Gastrocnemius medialis (tissue), 4 donors: ENCODE results near the gene TNFSF12. TPM values are rescaled to one million over a fixed set of nuclear protein-coding genes. Genes with fewer than 3 reads are reported as not detected.

ENCODE experiments used
- ATAC-seq, 2 donors: fragments of 150-250 bp; one replicate each; pipeline ENCODE4 v1.9.1; 2016
- DNase-seq, 2 donors: peaks; one replicate each; pipeline ENCODE4 v3.0.0-alpha.2; 2019
- H3K27ac ChIP-seq, 4 donors: fragments of 200-600 bp; sonication (generic); 1 replicate in 1 of 4; 2 replicates in 3 of 4; pipeline ENCODE4 v1.5.1; 2016 to 2018; ENCODE audit warnings: mild to moderate bottlenecking in 2 of 4, moderate library complexity in 1 of 4
- H3K27me3 ChIP-seq, 3 donors: fragments of 200-600 bp; sonication (generic) in 2 of 3; 1 replicate in 1 of 3; 2 replicates in 2 of 3; pipeline versions ENCODE4 v1.5.1 to v1.6.0; 2016 to 2019; ENCODE audit warnings: mild to moderate bottlenecking in 1 of 3, moderate library complexity in 1 of 3
- H3K36me3 ChIP-seq, 2 donors: fragments of 200-600 bp; sonication (generic) in 1 of 2; one replicate each; pipeline ENCODE4 v1.5.1; 2017 to 2018
- H3K4me1 ChIP-seq, 2 donors: fragments of 200-600 bp; sonication (generic) in 1 of 2; one replicate each; pipeline ENCODE4 v1.5.1; 2016 to 2017; ENCODE audit warnings: mild to moderate bottlenecking in 2 of 2
- H3K4me3 ChIP-seq, 4 donors: fragments of 200-600 bp; sonication (generic) in 3 of 4; 1 replicate in 1 of 4; 2 replicates in 3 of 4; pipeline ENCODE4 v1.5.1; 2016 to 2019; ENCODE audit warnings: mild to moderate bottlenecking in 2 of 4
- H3K9me3 ChIP-seq, 3 donors: fragments of 200-600 bp; sonication (generic) in 2 of 3; 1 replicate in 1 of 3; 2 replicates in 2 of 3; pipeline ENCODE4 v1.5.1; 2016 to 2019
- CTCF ChIP-seq, 5 experiments: fragments of 450-650 bp in 3 of 5; fragments of 200-600 bp in 2 of 5; sonication (generic) in 2 of 5; IDR thresholded peaks in 4 of 5; conservative IDR thresholded peaks in 1 of 5; 1 replicate in 4 of 5; 2 replicates in 1 of 5; pipeline ENCODE4 v1.5.1; 2016 to 2019; ENCODE audit warnings: antibody characterized with exemption in 5 of 5, mild to moderate bottlenecking in 3 of 5, moderate library complexity in 3 of 5
- POLR2A ChIP-seq, 2 donors: fragments of 450-650 bp; IDR thresholded peaks; one replicate each; pipeline ENCODE4 v1.6.1; 2017; ENCODE audit warnings: antibody characterized with exemption in 2 of 2, mild to moderate bottlenecking in 2 of 2, moderate library complexity in 2 of 2
- in situ Hi-C, 4 donors: fragments of 200-750 bp; cut with MboI; loops; one replicate each; pipeline versions ENCODE4 v1.15.0 to v1.8.0; 2017; ENCODE audit warnings: low sequenced_read_pairs in 4 of 4
- intact Hi-C: fragments of 100-400 bp; cut with DNase I; formaldehyde crosslinking; loops from one replicate; pipeline ENCODE4 v1.15.1; 2023; ENCODE audit warnings: low total_unique reads
- total RNA-seq, 4 donors: library from RNA; depleted of rRNA; stranded (reverse); fragments of >200 nt; gene quantifications; one replicate each; pipeline versions ENCODE4 v1.1.0 to v1.2.3, GENCODE V29; 2016

Gene TNFSF12
- total RNA-seq, 4 donors from 2014 or later, result 7.9 to 26.1 (median 16.9) TPM

GRCh38 chr17:7513850-7514419 lies 34.9 kb upstream of the TNFSF12 start:
- Histone ChIP-seq H3K4me1 (no peaks in the 10 kb centered on the region), H3K4me3 (no peak overlapping the region), H3K27ac (no peak overlapping the region), H3K27me3 (no peaks in the 10 kb centered on the region), H3K36me3 (peaks cover 0 to 56% of the 10 kb centered on the region in 2 donors), H3K9me3 (no peaks in the 10 kb centered on the region)
- intact Hi-C loops, result loop anchor here (1.0 to 2.0 kb wide), 2 partner anchors 47 to 77 kb away; partner anchors contain the start of genes SENP3 and SOX15
- ATAC-seq (no peak), DNase-seq (no peak)
- no peak for TF ChIP-seq CTCF (IDR thresholded peaks at IDR 0.05 in 4 of 5, conservative IDR thresholded peaks at IDR 0.05 in 1 of 5)
- no peak for TF ChIP-seq POLR2A (IDR thresholded peaks at IDR 0.05)
- in situ Hi-C loops, result loop anchor here in 2 of 4 donors (25.0 kb wide), 2 partner anchors 152 to 173 kb away; partner anchors contain the start of genes TP53 (in 2 of the 2), WRAP53 (in 2 of the 2), KCTD11 (in 1 of the 2) and TMEM95 (in 1 of the 2)

GRCh38 chr17:7515911-7516610 lies 32.8 kb upstream of the TNFSF12 start:
- Histone ChIP-seq H3K4me1 (no peaks in the 10 kb centered on the region), H3K36me3 (peaks cover 0 to 35% of the 10 kb centered on the region in 2 donors), H3K27ac (no peak overlapping the region), H3K27me3 (no peaks in the 10 kb centered on the region), H3K4me3 (no peak overlapping the region), H3K9me3 (no peaks in the 10 kb centered on the region)
- DNase-seq (no peak), ATAC-seq (no peak)
- in situ Hi-C loops (loop anchor here in 2 of 4 donors (25.0 kb wide), 2 partner anchors 154 to 171 kb away; partner anchors contain the start of genes TP53 (in 2 of the 2), WRAP53 (in 2 of the 2), KCTD11 (in 1 of the 2) and TMEM95 (in 1 of the 2)), intact Hi-C loops (loop anchor here (2.0 kb wide), 1 partner anchor 75 kb away; the partner anchor contains the start of gene SOX15)
- TF ChIP-seq CTCF (IDR thresholded peaks at IDR 0.05 in 4 of 5, conservative IDR thresholded peaks at IDR 0.05 in 1 of 5) (no peak), POLR2A (IDR thresholded peaks at IDR 0.05) (no peak)

- Histone ChIP-seq H3K4me1 (no peaks in the 10 kb centered on the region), H3K9me3 (no peaks in the 10 kb centered on the region), H3K27ac (no peak overlapping the region), H3K36me3 (no peaks in the 10 kb centered on the region), H3K27me3 (no peaks in the 10 kb centered on the region), H3K4me3 (no peak overlapping the region)
- DNase-seq (no peak), ATAC-seq (no peak)
- in situ Hi-C loops (loop anchor here in 2 of 4 donors (25.0 kb wide), 2 partner anchors 161 to 164 kb away; partner anchors contain the start of genes TP53 (in 2 of the 2), WRAP53 (in 2 of the 2), KCTD11 (in 1 of the 2) and TMEM95 (in 1 of the 2)), intact Hi-C loops (no loop called here)
- peak in 2 of 5 experiments; percentile 39 to 47 for TF ChIP-seq CTCF (IDR thresholded peaks at IDR 0.05 in 4 of 5, conservative IDR thresholded peaks at IDR 0.05 in 1 of 5)
- no peak for TF ChIP-seq POLR2A (IDR thresholded peaks at IDR 0.05)
These were observed 25.8 kb upstream of the TNFSF12 start for GRCh38 chr17:7523033-7523432.

- DNase-seq, result no peak
- ATAC-seq, result no peak
- no peaks in the 10 kb centered on the region for H3K4me1 ChIP-seq
- no peak overlapping the region for H3K27ac ChIP-seq
- no peaks in the 10 kb centered on the region for H3K27me3 ChIP-seq
- no peak for TF ChIP-seq CTCF (IDR thresholded peaks at IDR 0.05 in 4 of 5, conservative IDR thresholded peaks at IDR 0.05 in 1 of 5)
- no peak for TF ChIP-seq POLR2A (IDR thresholded peaks at IDR 0.05)
- H3K4me3 ChIP-seq, result no peak overlapping the region
- intact Hi-C loops, result no loop called here
- in situ Hi-C loops, result loop anchor here in 1 of 4 donors (25.0 kb wide), 1 partner anchor 167 kb away; the partner anchor contains the start of genes KCTD11 and TMEM95
- no peaks in the 10 kb centered on the region for H3K36me3 ChIP-seq
- H3K9me3 ChIP-seq, result no peaks in the 10 kb centered on the region
These were observed 20.0 kb upstream of the TNFSF12 start for GRCh38 chr17:7528842-7529241.
